ENCODE measurements around the gene LUM.

DNA sequence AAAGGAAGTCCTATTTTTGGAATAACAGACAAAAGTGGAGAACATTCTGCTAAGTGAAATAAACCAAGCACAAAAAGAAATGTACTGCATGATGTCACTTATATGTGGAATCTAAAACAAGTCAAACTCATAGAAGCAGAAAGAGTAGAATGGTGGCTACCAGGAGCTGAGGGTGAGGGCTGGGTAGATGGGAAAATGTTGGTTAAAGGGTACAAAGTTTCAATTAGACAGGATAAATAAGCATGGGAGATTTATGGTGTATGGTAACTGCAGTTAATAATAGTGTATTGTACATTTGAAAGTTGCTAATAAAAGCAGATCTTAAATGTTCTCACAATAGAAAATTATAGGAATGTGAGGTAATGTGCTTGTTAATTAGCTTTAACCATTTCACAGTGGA, 12.8 kb downstream of the LUM start:
- TF ChIP-seq POLR2A (IDR thresholded peaks at IDR 0.05) (no peak), POLR2AphosphoS5 (IDR thresholded peaks at IDR 0.05) (no peak), EP300 (IDR thresholded peaks at IDR 0.05) (no peak)
- TF ChIP-seq, protein P1, sequence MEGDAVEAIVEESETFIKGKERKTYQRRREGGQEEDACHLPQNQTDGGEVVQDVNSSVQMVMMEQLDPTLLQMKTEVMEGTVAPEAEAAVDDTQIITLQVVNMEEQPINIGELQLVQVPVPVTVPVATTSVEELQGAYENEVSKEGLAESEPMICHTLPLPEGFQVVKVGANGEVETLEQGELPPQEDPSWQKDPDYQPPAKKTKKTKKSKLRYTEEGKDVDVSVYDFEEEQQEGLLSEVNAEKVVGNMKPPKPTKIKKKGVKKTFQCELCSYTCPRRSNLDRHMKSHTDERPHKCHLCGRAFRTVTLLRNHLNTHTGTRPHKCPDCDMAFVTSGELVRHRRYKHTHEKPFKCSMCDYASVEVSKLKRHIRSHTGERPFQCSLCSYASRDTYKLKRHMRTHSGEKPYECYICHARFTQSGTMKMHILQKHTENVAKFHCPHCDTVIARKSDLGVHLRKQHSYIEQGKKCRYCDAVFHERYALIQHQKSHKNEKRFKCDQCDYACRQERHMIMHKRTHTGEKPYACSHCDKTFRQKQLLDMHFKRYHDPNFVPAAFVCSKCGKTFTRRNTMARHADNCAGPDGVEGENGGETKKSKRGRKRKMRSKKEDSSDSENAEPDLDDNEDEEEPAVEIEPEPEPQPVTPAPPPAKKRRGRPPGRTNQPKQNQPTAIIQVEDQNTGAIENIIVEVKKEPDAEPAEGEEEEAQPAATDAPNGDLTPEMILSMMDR (IDR thresholded peaks at IDR 0.05) = no peak

All from upper lobe of left lung (tissue), 4 donors.